BJ (cell line): ENCODE measurements around the gene DNM1. TPM values are rescaled to one million over a fixed set of nuclear protein-coding genes. Genes with fewer than 3 reads are reported as not detected.
"Not testable (repeated sequence)": the region's sequence is repeated elsewhere in the genome, so short reads cannot be mapped to it uniquely, and the experiment has no call there.

ENCODE experiments used
- CTCF ChIA-PET: fragments of 350-600 bp; formaldehyde crosslinking; extraction: SDS; loops from one replicate; lab custom pipeline; 2021; ENCODE audit warnings: antibody characterized with exemption, inconsistent platforms; lab: Yijun Ruan, JAX
- POLR2A ChIA-PET: fragments of 300-600 bp; sonication (Branson Sonifier 250); formaldehyde crosslinking; extraction: SDS; loops from one replicate; lab custom pipeline; 2021; ENCODE audit warnings: antibody characterized with exemption; lab: Charles Lee
- DNase-seq: peaks from one replicate; pipeline ENCODE4 v3.0.0-alpha.2; 2011; ENCODE audit warnings: low read depth
- H3K27me3 ChIP-seq: 2 replicates; pipeline ENCODE4 v1.6.0; 2011; ENCODE audit warnings: low read length; ENCODE audit not compliant: control insufficient read depth, insufficient read depth
- H3K36me3 ChIP-seq: 2 replicates; pipeline ENCODE4 v1.5.1; 2011; ENCODE audit warnings: low read length; ENCODE audit not compliant: control insufficient read depth, insufficient read depth
- H3K4me3 ChIP-seq: 2 replicates; pipeline ENCODE4 v1.5.1; 2011; ENCODE audit warnings: low read depth, mild to moderate bottlenecking, control low read depth, low read length
- CTCF ChIP-seq: IDR thresholded peaks from 2 replicates; pipeline ENCODE4 v1.5.1; 2011; ENCODE audit warnings: low read depth, mild to moderate bottlenecking, control low read depth, inconsistent platforms, low read length, moderate library complexity; ENCODE audit not compliant: insufficient read depth
- polyA plus RNA-seq: library from polyadenylated mRNA; depleted of rRNA; stranded (reverse); fragments of >200 nt; gene quantifications from 2 replicates; pipeline ENCODE4 v1.2.3, GENCODE V29; 2011

The DNM1 gene
- polyA plus RNA-seq, 1 experiment: 8.4 TPM

- Histone ChIP-seq H3K36me3 (peaks cover 9% of the 10 kb centered on the region), H3K27me3 (no peaks in the 10 kb centered on the region), H3K4me3 (no peak overlapping the region)
- POLR2A ChIA-PET: no interaction called here
- no peak for TF ChIP-seq CTCF
- CTCF ChIA-PET: no interaction called here
- no peak for DNase-seq
Measured at GRCh38 chr9:128224877-128225276, 21.7 kb downstream of the DNM1 start.

GRCh38 chr9:128225770-128226411 lies 22.7 kb downstream of the DNM1 start:
- ChIA-PET CTCF (no interaction called here), POLR2A (interaction anchor here (0.6 kb wide), 1 partner anchor 19 kb away, joined by 5 read pairs; no protein-coding TSS in a partner anchor)
- H3K36me3 ChIP-seq: peaks cover 5% of the 10 kb centered on the region

GRCh38 chr9:128226412-128226801 lies 23.2 kb downstream of the DNM1 start:
- no peak for DNase-seq
- no peaks in the 10 kb centered on the region for H3K27me3 ChIP-seq
- H3K36me3 ChIP-seq: peaks cover 5% of the 10 kb centered on the region
- ChIA-PET POLR2A (no interaction called here), CTCF (interaction anchor here (1.1 kb wide), 1 partner anchor 10 kb away, joined by 3 read pairs; no protein-coding TSS in a partner anchor)
- no peak overlapping the region for H3K4me3 ChIP-seq
- TF ChIP-seq CTCF: no peak

More at GRCh38 chr9:128225770-128226411, 22.7 kb downstream of the DNM1 start:
- H3K27me3 ChIP-seq: no peaks in the 10 kb centered on the region
- DNase-seq: no peak
- no peak for TF ChIP-seq CTCF
- no peak overlapping the region for H3K4me3 ChIP-seq

- H3K36me3 ChIP-seq, DNase-seq, POLR2A ChIA-PET, H3K4me3 ChIP-seq, CTCF ChIA-PET, H3K27me3 ChIP-seq: not testable (repeated sequence)
Measured at GRCh38 chr9:128230897-128231296, 27.7 kb downstream of the DNM1 start.

- DNase-seq: no peak
- no peak for TF ChIP-seq CTCF
- no peak overlapping the region for H3K4me3 ChIP-seq
- POLR2A ChIA-PET: no interaction called here
- no peaks in the 10 kb centered on the region for H3K27me3 ChIP-seq
- CTCF ChIA-PET: no interaction called here
- no peaks in the 10 kb centered on the region for H3K36me3 ChIP-seq
Measured at GRCh38 chr9:128231638-128232527, 28.7 kb downstream of the DNM1 start.
